NCI-H2107 (cell line): ENCODE results near the gene TMEM176A.

Experiments used
- DNase-seq: peaks from one replicate; lab custom pipeline; 2025; lab: John Stamatoyannopoulos, UW

Gene TMEM176A

DNA sequence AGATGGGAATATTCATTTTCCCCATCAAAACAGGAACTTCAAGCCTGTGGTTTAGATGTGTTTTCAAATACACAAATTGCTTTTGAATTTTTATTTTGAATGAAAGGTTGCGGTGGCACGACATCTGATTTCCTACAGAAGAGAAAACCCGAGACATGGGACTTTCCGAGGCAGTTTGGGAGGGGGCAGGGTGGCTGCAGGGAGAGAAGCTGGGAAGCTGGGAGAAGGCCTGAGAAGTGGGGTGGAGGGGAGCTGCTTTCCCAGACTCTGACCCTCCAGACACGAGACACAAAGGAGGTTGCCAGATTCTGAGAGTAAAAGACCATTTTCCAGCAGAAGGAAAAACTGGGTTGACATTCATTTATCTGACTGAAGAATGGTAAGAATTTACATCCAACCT, 19.6 kb downstream of the TMEM176A start:
- no peak for DNase-seq

- DNase-seq = no peak
These were observed 20.1 kb downstream of the TMEM176A start for GRCh38 chr7:150820578-150821198.

DNA sequence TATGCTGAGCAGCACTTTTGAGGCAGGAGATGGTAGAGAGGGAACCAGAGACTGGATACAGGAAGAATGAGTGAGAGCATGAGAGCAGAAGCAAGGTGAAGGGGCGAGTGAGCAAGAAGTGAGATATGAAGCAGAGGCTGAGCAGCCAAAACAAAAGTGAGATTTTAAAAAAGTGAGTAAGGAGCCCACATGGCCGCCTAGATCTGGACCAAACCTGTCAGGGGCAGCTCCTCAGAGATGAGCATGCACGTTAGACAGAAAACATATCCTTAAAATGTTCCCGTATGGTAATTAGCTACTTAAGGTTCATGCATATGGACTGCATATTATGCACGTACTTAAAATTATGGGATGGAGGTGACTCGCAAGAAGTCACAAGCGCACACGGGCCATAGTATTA, 22.5 kb downstream of the TMEM176A start:
- DNase-seq = no peak

DNA sequence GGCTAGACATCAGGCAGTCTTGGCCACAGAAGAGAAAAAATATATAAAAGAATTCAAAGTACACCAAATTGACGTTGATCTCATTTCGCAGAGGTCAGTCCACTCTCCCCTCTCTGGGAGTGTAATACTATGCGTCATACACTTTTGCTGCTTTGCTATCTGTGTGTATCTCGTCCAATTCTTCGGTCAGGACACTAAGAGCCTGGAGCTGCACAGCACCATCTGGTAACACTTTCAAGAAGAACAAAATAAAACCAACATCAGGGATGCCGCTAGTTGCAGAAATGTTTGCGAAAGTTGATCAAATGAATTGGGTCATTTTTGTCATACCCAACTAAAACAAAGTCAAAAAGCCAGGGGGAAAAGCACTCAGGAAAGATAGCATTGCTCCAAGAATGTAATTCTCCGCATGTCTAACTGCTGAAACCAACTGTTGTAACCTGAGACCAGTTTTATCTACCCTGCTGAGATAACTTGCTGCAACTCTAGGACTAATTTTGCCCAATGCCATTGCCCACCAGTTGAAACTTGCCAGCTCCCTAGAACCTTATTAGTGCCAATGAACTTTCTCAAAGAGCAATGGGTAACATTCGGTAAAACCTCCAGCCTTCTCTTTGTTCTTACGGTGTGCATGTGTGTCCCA, 23.0 kb downstream of the TMEM176A start:
- no peak for DNase-seq

- DNase-seq = no peak
These were observed 24.0 kb downstream of the TMEM176A start for GRCh38 chr7:150824379-150825177.

GRCh38 chr7:150826061-150826849, 25.7 kb downstream of the TMEM176A start:
- no peak for DNase-seq

DNA sequence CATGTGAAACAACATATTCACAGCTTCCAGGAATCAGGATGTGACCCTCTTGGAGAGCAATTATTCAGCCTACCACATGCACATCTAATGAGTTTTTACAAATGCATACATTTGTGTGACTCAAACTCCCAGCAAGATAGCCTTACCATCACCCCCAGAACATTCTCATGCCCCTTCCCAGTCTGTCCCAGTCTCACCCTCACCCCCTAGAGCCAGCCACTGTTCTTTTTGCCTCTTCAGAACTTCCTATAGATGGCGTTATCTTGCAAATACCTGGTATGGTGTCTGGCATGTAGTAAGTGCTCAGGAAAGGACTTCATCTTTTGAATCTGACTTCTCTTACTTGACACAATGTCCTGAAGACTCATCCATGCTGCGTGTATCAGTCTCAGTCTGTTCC, 27.8 kb downstream of the TMEM176A start:
- no peak for DNase-seq

- no peak for DNase-seq
These were observed 28.9 kb downstream of the TMEM176A start for GRCh38 chr7:150829426-150829825.

- no peak for DNase-seq
These were observed 30.4 kb downstream of the TMEM176A start for GRCh38 chr7:150830937-150831336.

DNA sequence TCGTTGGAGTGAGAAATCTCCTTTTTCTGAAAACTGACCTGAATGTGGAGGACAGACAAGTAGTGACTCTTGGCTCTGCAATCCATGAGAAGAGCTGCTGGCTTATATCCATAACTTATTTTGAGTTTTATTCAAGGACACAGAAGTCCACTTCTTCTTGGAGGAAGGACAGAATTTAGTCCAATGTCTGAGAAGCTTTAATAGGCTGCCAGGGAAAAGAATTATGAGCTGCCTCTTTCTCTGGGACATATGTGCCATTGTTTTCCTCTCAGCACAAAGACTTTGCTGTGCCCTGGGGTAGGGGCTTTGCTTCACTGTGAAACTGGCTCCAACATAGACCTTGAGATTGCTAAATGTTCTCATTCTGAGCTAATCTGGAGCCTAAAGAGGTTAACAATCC, 31.3 kb downstream of the TMEM176A start:
- DNase-seq = no peak

DNA sequence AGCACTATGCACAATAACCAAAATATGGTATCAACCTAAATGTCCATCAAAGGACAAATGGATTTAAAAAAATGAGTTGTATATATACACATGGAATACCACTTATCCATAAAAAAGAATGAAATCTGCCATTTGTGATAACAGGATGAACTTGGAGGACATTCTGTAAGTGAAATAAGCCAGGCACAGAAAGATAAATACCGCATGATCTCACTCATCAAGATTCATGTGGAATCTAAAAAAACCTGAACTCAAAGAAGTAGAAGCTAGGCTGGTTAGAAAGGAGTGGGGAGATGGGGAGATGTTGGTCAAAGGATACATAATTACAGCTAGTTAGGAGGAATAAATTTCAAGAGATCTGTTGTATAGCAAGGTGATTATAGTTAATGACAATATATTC, 34.5 kb downstream of the TMEM176A start:
- no peak for DNase-seq

DNA sequence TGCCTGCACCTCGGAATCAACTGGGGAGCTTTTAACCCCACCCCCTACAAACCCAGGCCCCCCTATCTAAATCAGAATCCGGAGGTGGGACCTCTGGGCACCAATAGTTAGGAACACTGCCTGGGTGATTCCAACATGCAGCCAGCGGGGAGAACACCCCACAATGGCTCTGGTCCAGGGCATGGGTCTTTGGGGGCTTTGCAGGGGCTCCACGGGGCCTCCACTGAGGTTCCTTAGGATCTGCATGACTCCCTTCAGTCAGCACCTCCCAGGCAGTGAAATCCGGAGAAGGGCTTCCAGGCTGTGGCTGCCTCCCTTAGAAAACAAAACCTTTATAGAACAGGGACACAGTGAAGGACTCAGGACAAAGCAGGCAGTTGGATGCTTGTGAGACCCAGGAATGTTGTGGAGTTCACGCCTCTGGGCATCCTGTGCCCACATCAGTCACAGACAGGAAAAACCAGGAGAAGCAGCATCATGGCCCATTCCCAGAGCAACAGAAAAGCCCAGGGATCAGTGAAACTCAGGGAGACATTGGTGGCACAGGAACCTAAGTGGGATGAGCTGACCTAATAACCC, 35.2 kb downstream of the TMEM176A start:
- DNase-seq = no peak

DNA sequence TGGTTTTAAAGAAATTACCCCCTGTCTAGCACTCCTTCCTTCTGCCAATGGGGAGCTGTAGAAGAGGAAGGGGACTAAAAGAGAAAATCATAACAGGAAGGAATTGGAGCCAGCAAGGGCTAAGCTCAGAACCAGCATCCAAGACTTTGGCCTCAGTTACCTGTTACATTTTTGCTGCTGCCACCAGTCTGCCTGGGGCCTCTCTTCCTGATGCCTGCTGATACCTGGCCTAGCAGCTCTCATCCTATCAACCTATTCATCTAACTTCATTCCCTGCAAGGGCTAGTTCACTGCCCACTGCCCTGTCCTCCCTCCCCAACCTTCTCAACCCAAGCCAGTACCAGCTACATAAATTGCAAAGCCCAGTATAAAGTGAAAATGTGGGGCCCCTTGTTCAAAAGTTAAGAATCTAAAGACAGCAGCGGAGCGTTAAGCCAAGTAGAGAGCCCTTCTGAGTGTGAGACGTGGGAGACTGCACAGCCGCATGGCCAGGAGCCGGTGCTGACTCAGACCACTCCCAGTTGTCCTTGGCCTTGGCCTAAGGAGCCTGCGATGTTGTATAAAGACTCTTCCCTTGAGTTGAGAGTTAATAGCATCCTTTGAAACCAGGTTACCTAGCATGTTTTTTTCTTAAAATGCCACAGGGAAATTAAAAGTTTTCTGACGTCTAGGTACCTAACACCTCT, 38.5 kb downstream of the TMEM176A start:
- no peak for DNase-seq

DNA sequence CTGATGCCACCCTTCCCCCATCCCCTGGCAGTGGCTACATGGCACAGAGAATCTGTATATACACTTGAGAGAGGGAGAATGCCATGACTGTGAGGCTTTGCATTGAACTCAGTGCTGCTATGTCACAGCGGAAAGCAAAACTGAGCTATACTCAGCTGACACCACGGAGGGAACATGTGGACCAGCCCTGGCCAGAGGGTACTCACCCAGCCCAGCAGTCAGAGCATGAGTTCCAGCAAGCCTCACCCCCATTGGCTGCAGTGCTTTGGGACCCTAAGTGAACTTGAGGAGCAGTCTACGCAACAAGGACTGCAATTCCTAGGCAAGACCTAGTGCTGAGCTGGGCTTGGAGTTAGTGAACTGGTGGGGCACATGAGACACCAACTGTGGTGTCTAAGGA, 41.4 kb downstream of the TMEM176A start:
- DNase-seq = no peak

DNA sequence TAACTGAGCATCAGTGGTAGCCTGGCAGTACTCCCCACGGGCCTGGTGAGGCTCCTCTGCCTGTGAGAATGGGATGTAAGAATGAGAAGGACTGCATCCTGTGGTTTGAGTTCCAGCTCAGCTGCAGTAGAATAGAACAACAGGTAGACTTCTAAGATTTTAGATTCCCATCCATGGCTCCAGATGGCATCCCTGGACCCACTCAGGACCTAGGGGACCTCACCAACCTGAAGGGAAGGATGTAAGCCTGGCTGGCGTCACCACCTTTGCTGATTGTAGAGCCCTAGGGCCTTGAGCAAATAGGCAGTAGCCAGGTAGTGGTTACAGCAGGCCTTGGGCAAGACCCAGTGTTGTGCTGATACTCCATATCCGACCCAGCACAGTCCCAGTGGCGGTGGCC, 42.1 kb downstream of the TMEM176A start:
- no peak for DNase-seq

DNA sequence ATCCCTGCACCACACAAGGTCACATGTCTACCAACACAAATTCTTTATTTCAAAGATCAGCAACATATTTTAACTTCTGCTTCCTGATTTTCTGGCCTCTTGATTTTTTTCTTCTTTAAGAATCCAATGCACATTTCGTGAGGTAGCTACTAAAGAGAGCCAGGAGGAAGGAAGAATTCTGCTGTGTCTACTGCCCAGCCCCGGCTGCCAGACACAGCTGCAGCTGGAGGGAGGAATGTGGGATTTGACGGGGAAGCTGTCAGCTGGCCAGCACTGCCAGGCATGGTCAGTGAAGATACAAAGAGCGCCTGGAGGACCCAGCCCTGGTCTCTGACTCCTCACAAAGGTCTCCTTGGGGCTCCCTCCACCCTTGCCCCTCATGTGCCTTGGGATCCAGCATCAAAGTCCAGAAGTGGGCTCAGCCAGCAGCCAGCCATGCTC, 44.9 kb downstream of the TMEM176A start:
- DNase-seq = no peak

GRCh38 chr7:150846291-150847115, 45.9 kb downstream of the TMEM176A start:
- no peak for DNase-seq

GRCh38 chr7:150847536-150847935, 47.0 kb downstream of the TMEM176A start:
- no peak for DNase-seq

GRCh38 chr7:150848111-150848510, 47.5 kb downstream of the TMEM176A start:
- no peak for DNase-seq

DNA sequence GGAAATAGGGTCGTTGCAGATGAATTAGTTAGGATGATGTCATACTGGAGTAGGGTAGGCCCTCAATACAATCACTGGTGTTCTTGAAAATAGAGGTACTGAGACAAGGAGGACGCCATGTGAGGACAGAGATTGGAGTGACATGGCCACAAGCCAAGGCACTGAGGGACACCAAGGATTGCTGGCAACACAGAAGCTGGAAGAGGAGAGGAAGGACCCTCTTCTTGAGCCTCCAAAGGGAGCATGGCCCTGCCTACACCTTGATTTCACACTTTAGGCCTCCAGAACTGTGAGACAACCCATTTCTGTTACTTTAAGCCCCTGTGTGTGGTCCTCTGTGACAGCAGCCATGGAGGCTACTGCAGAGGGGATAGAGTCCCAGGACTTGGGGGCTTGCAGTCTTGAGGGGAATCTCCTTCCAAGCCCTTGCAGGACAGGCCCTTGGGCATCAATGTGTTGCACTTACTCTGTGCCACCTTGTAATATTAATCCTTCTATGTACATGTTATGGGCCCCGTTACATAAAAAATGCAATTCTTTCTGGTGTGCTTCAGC, 48.1 kb downstream of the TMEM176A start:
- DNase-seq = no peak
